Stimulated activated CD8-positive, alpha-beta memory T cell treated with anti-CD3 and anti-CD28 coated beads, Interleukin-15, amount 100 ng/mL, for 4 hours (primary cell): ENCODE data around the gene SLC22A3.
"Not testable (repeated sequence)": the region's sequence is repeated elsewhere in the genome, so short reads cannot be mapped to it uniquely, and the experiment has no call there.

Experiments used
- DNase-seq, 2 donors: peaks; one replicate each; pipeline ENCODE4 v3.0.0-alpha.2; 2020; ENCODE audit warnings: low read depth in 2 of 2

Gene SLC22A3, protein sequence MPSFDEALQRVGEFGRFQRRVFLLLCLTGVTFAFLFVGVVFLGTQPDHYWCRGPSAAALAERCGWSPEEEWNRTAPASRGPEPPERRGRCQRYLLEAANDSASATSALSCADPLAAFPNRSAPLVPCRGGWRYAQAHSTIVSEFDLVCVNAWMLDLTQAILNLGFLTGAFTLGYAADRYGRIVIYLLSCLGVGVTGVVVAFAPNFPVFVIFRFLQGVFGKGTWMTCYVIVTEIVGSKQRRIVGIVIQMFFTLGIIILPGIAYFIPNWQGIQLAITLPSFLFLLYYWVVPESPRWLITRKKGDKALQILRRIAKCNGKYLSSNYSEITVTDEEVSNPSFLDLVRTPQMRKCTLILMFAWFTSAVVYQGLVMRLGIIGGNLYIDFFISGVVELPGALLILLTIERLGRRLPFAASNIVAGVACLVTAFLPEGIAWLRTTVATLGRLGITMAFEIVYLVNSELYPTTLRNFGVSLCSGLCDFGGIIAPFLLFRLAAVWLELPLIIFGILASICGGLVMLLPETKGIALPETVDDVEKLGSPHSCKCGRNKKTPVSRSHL

DNA sequence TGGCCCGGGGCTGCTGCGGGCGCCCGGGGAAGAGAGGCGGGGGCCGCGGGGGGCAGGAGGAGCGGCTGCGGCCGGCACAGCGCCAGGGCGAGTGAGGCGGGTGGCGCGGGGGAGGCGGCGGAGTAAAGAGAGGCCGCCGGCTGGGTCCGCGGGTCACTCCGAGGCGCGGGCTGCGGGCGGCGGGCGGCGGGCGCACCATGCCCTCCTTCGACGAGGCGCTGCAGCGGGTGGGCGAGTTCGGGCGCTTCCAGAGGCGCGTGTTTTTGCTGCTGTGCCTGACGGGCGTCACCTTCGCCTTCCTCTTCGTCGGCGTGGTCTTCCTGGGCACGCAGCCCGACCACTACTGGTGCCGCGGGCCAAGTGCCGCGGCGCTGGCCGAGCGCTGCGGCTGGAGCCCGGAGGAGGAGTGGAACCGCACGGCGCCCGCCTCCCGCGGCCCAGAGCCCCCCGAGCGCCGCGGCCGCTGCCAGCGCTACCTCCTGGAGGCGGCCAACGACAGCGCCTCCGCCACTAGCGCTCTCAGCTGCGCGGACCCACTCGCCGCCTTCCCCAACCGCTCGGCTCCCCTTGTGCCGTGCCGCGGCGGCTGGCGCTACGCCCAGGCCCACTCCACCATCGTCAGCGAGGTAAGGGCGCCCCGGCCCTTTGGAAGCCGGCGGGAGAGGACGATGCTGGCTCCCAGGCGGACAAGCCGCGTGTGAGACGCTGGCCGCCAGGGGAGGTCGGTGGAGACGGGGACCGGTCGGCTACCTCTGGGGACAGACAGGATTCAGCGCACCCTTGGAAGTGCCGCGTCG lies at the start of gene SLC22A3:
TSS of gene SLC22A3 (plus strand) at position 156 of the 797 bp plus-strand sequence. CDS start at position 198, 42 bp downstream.
- no peak for DNase-seq

GRCh38 chr6:160299559-160299958 lies 48.6 kb upstream of the SLC22A3 start:
- DNase-seq, result no peak

- no peak for DNase-seq
These were observed 48.0 kb upstream of the SLC22A3 start for GRCh38 chr6:160300076-160300695.

GRCh38 chr6:160301339-160301738 lies 46.8 kb upstream of the SLC22A3 start:
- no peak for DNase-seq

DNA sequence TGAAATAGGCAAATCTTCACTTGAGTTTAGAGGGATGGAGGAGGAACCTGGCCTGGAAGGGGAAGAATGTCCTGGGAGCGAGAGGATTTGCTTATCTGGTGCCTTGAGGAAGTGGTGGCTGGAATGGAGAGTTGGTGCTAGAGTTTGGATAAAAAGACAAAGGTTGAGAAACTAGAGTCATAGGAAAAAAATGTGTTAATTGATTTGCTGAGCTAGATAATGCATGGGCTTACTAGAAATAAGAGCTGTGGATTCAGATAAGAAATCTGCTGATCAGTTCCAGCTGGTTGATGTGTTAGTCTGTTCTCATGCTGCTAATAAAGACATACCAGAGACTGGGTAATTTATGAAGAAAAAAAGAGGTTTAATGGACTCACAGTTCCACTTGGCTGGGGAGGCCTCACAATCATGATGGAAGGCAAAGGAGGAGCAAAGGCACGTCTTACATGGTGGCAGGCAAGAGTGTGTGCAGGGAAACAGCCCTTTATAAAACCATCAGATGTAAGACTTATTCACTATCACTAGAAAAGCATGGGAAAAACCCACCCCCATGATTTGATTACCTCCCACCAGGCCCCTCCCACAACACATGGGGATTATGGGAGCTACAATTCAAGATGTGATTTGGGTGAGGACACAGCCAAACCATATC lies 45.6 kb upstream of the SLC22A3 start:
- DNase-seq, result not testable (repeated sequence)

DNA sequence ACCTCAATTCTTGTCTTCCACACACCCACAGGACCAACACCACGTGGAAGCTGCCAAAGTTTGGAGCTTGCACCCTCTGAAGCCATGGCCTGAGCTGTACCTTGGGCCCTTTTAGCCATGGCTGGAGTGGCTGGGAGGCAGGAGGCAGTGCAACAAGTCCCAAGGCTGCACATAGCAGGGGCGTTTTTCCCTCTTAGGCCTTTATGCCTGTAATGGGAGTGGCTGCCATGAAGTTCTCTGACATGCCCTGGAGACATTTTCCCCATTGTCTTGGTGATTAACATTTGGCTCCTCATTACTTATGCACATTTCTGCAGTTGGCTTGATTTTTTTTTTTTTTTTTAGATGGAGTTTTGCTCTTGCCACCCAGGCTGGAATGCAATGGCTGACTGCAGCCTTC lies 44.4 kb upstream of the SLC22A3 start:
- DNase-seq, result no peak

- no peak for DNase-seq
These were observed 42.1 kb upstream of the SLC22A3 start for GRCh38 chr6:160305926-160306713.

DNA sequence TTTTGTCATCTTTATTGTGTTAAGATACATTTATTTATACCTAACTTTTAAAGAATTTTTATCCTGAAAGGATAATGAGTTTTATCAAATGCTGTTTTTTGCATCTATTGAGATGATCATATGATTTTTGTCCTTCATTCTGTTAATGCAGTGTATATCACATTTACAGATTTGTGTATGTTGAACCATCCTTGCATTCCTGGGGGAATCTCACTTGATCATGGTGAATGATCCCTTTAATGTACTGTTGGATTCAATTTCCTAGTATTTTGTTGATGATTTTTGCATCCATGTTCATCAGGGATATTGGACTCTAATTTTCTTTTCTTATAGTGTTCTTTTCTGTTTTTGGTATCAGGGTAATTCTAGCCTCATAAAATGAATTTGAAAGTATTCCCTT lies 38.5 kb upstream of the SLC22A3 start:
- no peak for DNase-seq

DNA sequence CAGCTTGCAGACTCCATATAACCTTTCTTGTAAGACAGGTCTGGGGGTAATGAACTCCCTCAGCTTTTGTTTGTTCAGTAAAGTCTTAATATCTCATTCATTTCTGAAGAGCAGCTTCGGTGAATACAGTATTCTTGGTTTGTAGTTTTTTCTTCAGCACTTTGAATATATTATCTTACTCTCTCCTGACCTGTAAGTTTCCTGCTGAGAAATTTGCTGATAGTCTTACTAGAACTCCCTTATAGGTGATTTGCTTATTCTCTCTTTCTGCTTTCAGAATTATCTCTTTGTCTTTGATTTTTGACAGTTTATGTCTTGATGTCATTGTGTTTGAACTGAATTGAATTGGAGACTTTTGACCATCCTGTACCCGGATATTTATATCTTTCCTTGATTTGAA lies 35.3 kb upstream of the SLC22A3 start:
- no peak for DNase-seq

- DNase-seq, result no peak
These were observed 32.9 kb upstream of the SLC22A3 start for GRCh38 chr6:160315310-160315709.

GRCh38 chr6:160316261-160316660 lies 31.9 kb upstream of the SLC22A3 start:
- DNase-seq, result no peak

- no peak for DNase-seq
These were observed 28.9 kb upstream of the SLC22A3 start for GRCh38 chr6:160319246-160319645.

DNA sequence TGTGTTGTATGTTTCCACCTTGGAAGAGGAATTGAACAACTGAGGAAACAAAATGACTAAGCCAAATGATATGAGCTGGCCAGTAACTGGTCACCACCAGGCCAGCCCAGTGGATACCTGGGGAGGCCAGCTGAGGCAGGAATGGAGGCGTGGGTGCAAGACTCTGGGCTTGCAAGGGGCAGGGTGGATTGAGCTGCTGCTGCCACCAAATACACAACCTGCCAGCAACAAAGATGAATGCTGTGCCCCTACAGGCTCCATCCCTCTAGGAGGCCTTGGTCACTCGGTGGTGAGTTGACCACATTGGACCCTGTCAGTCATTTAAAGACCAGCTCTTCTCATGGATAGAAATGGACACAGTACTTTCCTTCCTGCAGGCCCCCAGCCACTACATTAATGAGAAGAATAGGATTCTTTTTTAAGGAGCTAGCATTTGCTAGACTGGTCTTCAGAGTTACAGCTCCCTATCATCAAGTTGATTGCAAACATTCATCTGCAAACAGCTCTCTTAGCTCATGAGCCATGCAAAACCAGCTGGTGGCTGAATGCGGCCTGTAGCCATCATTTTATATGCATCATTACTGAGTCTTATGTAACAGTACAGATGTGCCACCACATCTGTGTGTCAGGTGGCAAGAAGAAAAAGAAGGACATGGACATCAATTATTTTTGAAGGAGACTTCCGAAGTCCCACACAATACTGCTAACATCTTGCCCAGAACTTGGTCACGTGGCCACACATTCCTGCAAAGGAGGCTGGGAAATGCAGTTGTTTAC lies 26.3 kb upstream of the SLC22A3 start:
- no peak for DNase-seq

GRCh38 chr6:160327981-160328380 lies 20.2 kb upstream of the SLC22A3 start:
- DNase-seq, result no peak

GRCh38 chr6:160328447-160328846 lies 19.7 kb upstream of the SLC22A3 start:
- no peak for DNase-seq

DNA sequence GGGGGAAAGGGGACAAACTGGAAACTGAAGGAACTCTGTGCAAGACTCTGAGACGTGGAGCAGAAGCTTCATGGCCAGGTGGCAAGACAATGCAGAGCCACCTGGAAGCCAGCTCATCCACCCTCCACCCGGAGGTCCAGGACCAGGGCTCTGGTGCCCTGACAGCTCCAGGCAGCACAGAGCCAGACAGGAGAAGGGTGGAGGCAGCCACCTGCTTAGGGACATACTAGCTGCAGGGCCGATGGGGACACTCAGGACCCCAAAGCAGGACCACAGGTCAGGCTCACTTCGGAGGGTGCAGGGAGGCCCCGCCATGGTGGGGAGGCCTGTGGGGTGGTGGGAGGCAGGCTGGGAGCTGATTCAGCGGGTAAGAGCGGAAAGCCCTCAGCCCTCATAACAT lies 19.0 kb upstream of the SLC22A3 start:
- DNase-seq, result no peak

GRCh38 chr6:160330619-160331018 lies 17.6 kb upstream of the SLC22A3 start:
- no peak for DNase-seq

DNA sequence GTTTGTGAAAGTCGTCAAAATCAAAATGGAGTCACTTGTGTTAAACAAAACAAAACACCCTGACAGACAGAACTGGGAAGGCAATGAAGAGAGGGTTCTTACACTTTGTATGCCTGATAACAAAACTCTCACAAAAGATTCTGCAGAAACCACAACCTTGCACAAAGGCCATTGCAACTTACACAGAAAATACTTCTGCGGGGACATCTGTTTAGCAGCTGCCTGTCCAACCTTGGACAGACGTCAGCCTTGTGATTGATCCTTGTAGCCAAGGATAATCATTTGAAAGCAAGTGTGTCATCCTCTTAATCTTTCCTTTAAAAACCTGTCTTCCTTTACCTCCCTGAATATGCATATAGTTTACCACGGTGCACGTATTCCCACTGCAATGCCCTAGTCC lies 17.0 kb upstream of the SLC22A3 start:
- DNase-seq, result no peak

DNA sequence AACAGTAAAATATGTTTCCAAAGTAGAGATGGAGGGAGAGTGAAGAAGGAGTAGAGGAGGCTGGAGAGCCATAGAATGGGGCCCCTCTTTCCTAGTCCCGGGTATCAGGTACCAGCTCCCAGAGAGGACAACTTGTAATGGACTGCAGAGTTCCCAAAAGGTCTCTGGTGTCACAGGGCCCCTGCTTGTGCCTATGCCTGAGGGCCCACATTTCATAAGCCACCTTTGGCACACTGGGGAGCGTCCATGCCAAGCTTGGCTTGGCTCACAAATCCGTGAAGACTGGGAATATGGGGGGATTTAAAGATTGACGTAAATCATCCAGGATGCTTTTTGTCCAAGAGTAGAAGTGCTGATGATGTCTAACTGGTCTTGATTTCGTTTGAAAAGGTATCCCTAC lies 16.4 kb upstream of the SLC22A3 start:
- DNase-seq, result no peak

DNA sequence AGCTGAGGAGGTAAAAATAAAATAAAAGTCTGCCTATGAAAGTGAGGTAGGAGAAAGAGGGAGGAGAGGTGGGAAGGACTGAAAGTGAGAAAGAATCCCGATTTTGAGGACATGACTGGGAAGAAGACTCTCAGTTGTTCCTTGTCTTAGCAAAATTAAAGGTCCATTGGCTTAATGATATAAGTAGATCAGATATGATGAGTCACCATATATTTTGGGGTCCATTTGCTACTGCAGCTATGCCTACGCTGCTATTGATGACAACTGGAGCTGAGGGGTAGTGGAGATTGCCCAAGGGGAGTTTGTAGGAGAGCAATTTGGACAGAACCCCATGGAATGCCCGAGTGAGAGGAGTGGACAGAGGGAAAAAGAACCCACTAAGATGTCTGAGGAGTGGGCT lies 15.1 kb upstream of the SLC22A3 start:
- DNase-seq, result no peak
